SU-DHL-6 (cell line): Measurements from ENCODE around the gene BCAS4.

Source experiments
- H2AFZ ChIP-seq: fragments of 200-600 bp; sonication (generic); 2 replicates; pipeline ENCODE4 v1.6.1; 2014; ENCODE audit warnings: low read depth, mild to moderate bottlenecking, moderate library complexity, mixed read lengths, antibody characterized with exemption, low read length; ENCODE audit not compliant: severe bottlenecking
- H3F3A ChIP-seq: fragments of 200-600 bp; shearing (Covaris generic); 2 replicates; pipeline ENCODE4 v1.6.0; 2016; ENCODE audit warnings: antibody characterized with exemption, mild to moderate bottlenecking; ENCODE audit not compliant: insufficient read depth
- H3K27ac ChIP-seq: fragments of 200-600 bp; sonication (generic); 2 replicates; pipeline ENCODE4 v1.5.1; 2016; ENCODE audit warnings: low read depth, mild to moderate bottlenecking, low read length, moderate library complexity, mixed read lengths
- H3K27me3 ChIP-seq: fragments of 200-600 bp; sonication (generic), shearing (Covaris generic); 2 replicates; pipeline ENCODE4 v1.6.0; 2014; ENCODE audit warnings: mild to moderate bottlenecking, low read length
- H3K36me3 ChIP-seq: fragments of 200-600 bp; sonication (generic); 2 replicates; pipeline ENCODE4 v1.6.1; 2014; ENCODE audit warnings: mild to moderate bottlenecking, low read length, mixed read lengths
- H3K4me2 ChIP-seq: fragments of 300-600, 200-600 bp; shearing (Covaris generic), sonication (generic); 2 replicates; pipeline ENCODE4 v1.6.0; 2014; ENCODE audit warnings: low read length, low read depth, mild to moderate bottlenecking; ENCODE audit not compliant: poor library complexity, severe bottlenecking
- H3K4me3 ChIP-seq: fragments of 200-600 bp; sonication (generic); 2 replicates; pipeline ENCODE4 v1.5.1; 2014; ENCODE audit warnings: antibody characterized with exemption, low read length, mild to moderate bottlenecking, mixed read lengths; ENCODE audit not compliant: insufficient read depth, poor library complexity, severe bottlenecking
- H3K79me2 ChIP-seq: fragments of 200-600 bp; sonication (generic); 2 replicates; pipeline ENCODE4 v1.6.1; 2014; ENCODE audit warnings: mild to moderate bottlenecking, low read length, moderate library complexity; ENCODE audit not compliant: insufficient read depth
- H3K9ac ChIP-seq: fragments of 200-600 bp; sonication (generic); 2 replicates; pipeline ENCODE4 v1.7.0; 2014; ENCODE audit warnings: mild to moderate bottlenecking, low read length
- H3K9me2 ChIP-seq: fragments of 200-600 bp; sonication (generic); replicated peaks from 2 replicates; pipeline ENCODE4 v1.6.1; 2014; ENCODE audit warnings: low read length; ENCODE audit not compliant: insufficient read depth
- H3K9me3 ChIP-seq: fragments of 200-600 bp; sonication (generic); 2 replicates; pipeline ENCODE4 v1.6.1; 2014; ENCODE audit warnings: low read length, mixed read lengths; ENCODE audit not compliant: insufficient read depth
- H4K20me1 ChIP-seq: fragments of 200-600 bp; sonication (generic); 2 replicates; pipeline ENCODE4 v1.6.1; 2014; ENCODE audit warnings: low read depth, mild to moderate bottlenecking, antibody characterized with exemption, low read length, moderate library complexity, mixed read lengths
- CTCF ChIP-seq: fragments of 200-600 bp; sonication (generic); IDR thresholded peaks from one replicate; pipeline ENCODE4 v1.5.1; 2017; ENCODE audit warnings: antibody characterized with exemption, mild to moderate bottlenecking, low read length, moderate library complexity; ENCODE audit not compliant: insufficient read depth, poor library complexity, severe bottlenecking
- EZH2phosphoT487 ChIP-seq: fragments of 200-600 bp; sonication (generic), shearing (Covaris generic); conservative IDR thresholded peaks from 2 replicates; pipeline ENCODE4 v1.6.1; 2018; ENCODE audit warnings: mild to moderate bottlenecking, antibody characterized with exemption, low read length, moderate library complexity, mixed read lengths

Gene BCAS4

GRCh38 chr20:50892394-50892793 is 97.5 kb downstream of the BCAS4 start:
- H3K79me2 ChIP-seq: peaks cover 2% of the 10 kb centered on the region; the same call in 1 of the 2 replicates
- no peak overlapping the region for H3K27ac ChIP-seq
- H4K20me1 ChIP-seq: no peaks in the 10 kb centered on the region

GRCh38 chr20:50893620-50894019 is 98.8 kb downstream of the BCAS4 start:
- H3K36me3 ChIP-seq: peaks cover 34% of the 10 kb centered on the region
- H3K4me3 ChIP-seq: no peak overlapping the region
- peaks cover 60% of the 10 kb centered on the region for H3F3A ChIP-seq
- H3K27me3 ChIP-seq: no peaks in the 10 kb centered on the region
- TF ChIP-seq EZH2phosphoT487 (no peak), CTCF (no peak)
- H3K9ac ChIP-seq: no peak overlapping the region
- no peaks in the 10 kb centered on the region for H3K9me3 ChIP-seq
- H3K79me2 ChIP-seq: peaks cover 2% of the 10 kb centered on the region; the same call in 1 of the 2 replicates
- no peaks in the 10 kb centered on the region for H4K20me1 ChIP-seq
- H2AFZ ChIP-seq: no peak overlapping the region
- no peak overlapping the region for H3K27ac ChIP-seq
- no peaks in the 10 kb centered on the region for H3K9me2 ChIP-seq
- no peak overlapping the region for H3K4me2 ChIP-seq

More at GRCh38 chr20:50892394-50892793, 97.5 kb downstream of the BCAS4 start:
- Histone ChIP-seq H3K36me3 (peaks cover 22% of the 10 kb centered on the region), H3K27me3 (no peaks in the 10 kb centered on the region), H2AFZ (no peak overlapping the region), H3K9me3 (no peaks in the 10 kb centered on the region), H3K4me2 (no peak overlapping the region), H3K9me2 (no peaks in the 10 kb centered on the region), H3K9ac (no peak overlapping the region), H3F3A (peaks cover 64% of the 10 kb centered on the region), H3K4me3 (no peak overlapping the region)
- TF ChIP-seq CTCF (no peak), EZH2phosphoT487 (no peak)

- H4K20me1 ChIP-seq: no peaks in the 10 kb centered on the region; the same call in 1 of the 2 replicates
- peaks cover 8% of the 10 kb centered on the region; the same call in 1 of the 2 replicates for H3K79me2 ChIP-seq
- H3K27me3 ChIP-seq: no peaks in the 10 kb centered on the region
- H3K27ac ChIP-seq: no peak overlapping the region
- no peak overlapping the region for H2AFZ ChIP-seq
- H3K9ac ChIP-seq: no peak overlapping the region
- H3K36me3 ChIP-seq: peaks cover 46% of the 10 kb centered on the region
- H3K4me3 ChIP-seq: no peak overlapping the region
- TF ChIP-seq EZH2phosphoT487 (no peak), CTCF (no peak)
- no peak overlapping the region for H3K4me2 ChIP-seq
- peaks cover 56% of the 10 kb centered on the region for H3F3A ChIP-seq
- no peaks in the 10 kb centered on the region for H3K9me3 ChIP-seq
- H3K9me2 ChIP-seq: no peaks in the 10 kb centered on the region
Observed at GRCh38 chr20:50895111-50895830, 100.4 kb downstream of the BCAS4 start.
